Glutamatergic neuron (in vitro differentiated cells): Measurements from ENCODE around the gene CHN2. TPM values are rescaled to one million over a fixed set of nuclear protein-coding genes. Genes with fewer than 3 reads are reported as not detected.

ENCODE experiments used
- DNase-seq: peaks from one replicate; pipeline ENCODE4 v3.0.0; 2022
- H3K27ac Mint-ChIP-seq: one replicate; pipeline ENCODE4 v1.8.0; 2020; ENCODE audit warnings: mild to moderate bottlenecking, mixed read lengths, inconsistent platforms; ENCODE audit not compliant: unreplicated experiment
- H3K27me3 Mint-ChIP-seq: one replicate; pipeline ENCODE4 v1.8.0; 2020; ENCODE audit warnings: mild to moderate bottlenecking, moderate library complexity, mixed read lengths, inconsistent platforms; ENCODE audit not compliant: unreplicated experiment
- H3K36me3 Mint-ChIP-seq: one replicate; pipeline ENCODE4 v1.8.0; 2020; ENCODE audit warnings: mild to moderate bottlenecking, mixed read lengths, inconsistent platforms; ENCODE audit not compliant: unreplicated experiment
- H3K4me1 Mint-ChIP-seq: one replicate; pipeline ENCODE4 v1.8.0; 2020; ENCODE audit warnings: mild to moderate bottlenecking, low read depth, mixed read lengths, inconsistent platforms; ENCODE audit not compliant: unreplicated experiment
- H3K4me3 Mint-ChIP-seq: one replicate; pipeline ENCODE4 v1.8.0; 2020; ENCODE audit warnings: mild to moderate bottlenecking, mixed read lengths, inconsistent platforms; ENCODE audit not compliant: unreplicated experiment
- H3K9me3 Mint-ChIP-seq: one replicate; pipeline ENCODE4 v1.8.0; 2020; ENCODE audit warnings: mild to moderate bottlenecking, moderate library complexity, mixed read lengths, inconsistent platforms; ENCODE audit not compliant: unreplicated experiment
- CTCF ChIP-seq: fragments of 200-600 bp; sonication (generic); IDR thresholded peaks from one replicate; pipeline ENCODE4 v1.5.0; 2021; ENCODE audit not compliant: partially characterized antibody, unreplicated experiment
- total RNA-seq: library from RNA; stranded (reverse); fragmentation: NEBNext Ultra II Directional; extraction: Animal tissue kit (Norgen Biotek cat#: 25700); gene quantifications from one replicate; pipeline ENCODE4 v1.2.1, GENCODE V29; 2021; ENCODE audit not compliant: unreplicated experiment

CHN2 gene
- total RNA-seq, 1 donor from 2014 or later, result 63.2 TPM

GRCh38 chr7:29275493-29275892, 80.9 kb downstream of the CHN2 start:
- no peaks in the 10 kb centered on the region for H3K36me3 Mint-ChIP-seq
- peaks cover 5% of the 10 kb centered on the region for H3K9me3 Mint-ChIP-seq
- H3K27me3 Mint-ChIP-seq, result peaks cover 6% of the 10 kb centered on the region
- H3K4me1 Mint-ChIP-seq, result peaks cover 44% of the 10 kb centered on the region
- TF ChIP-seq CTCF, result no peak
- no peak for DNase-seq
- no peak overlapping the region for H3K27ac Mint-ChIP-seq
- H3K4me3 Mint-ChIP-seq, result no peak overlapping the region

GRCh38 chr7:29276199-29276598, 81.6 kb downstream of the CHN2 start:
- DNase-seq, result no peak
- Mint-ChIP-seq H3K4me1 (peaks cover 45% of the 10 kb centered on the region), H3K9me3 (peaks cover 5% of the 10 kb centered on the region), H3K4me3 (no peak overlapping the region), H3K27me3 (peaks cover 6% of the 10 kb centered on the region), H3K36me3 (no peaks in the 10 kb centered on the region), H3K27ac (no peak overlapping the region)
- TF ChIP-seq CTCF, result no peak

- H3K27me3 Mint-ChIP-seq, result peaks cover 6% of the 10 kb centered on the region
- peaks cover 45% of the 10 kb centered on the region for H3K4me1 Mint-ChIP-seq
- TF ChIP-seq CTCF, result no peak
- no peak overlapping the region for H3K27ac Mint-ChIP-seq
- DNase-seq, result no peak
- no peak overlapping the region for H3K4me3 Mint-ChIP-seq
- H3K9me3 Mint-ChIP-seq, result peaks cover 5% of the 10 kb centered on the region
- H3K36me3 Mint-ChIP-seq, result no peaks in the 10 kb centered on the region
These were observed 82.2 kb downstream of the CHN2 start for GRCh38 chr7:29276806-29277205.

GRCh38 chr7:29277436-29278215, 83.1 kb downstream of the CHN2 start:
- Mint-ChIP-seq H3K36me3 (no peaks in the 10 kb centered on the region), H3K27me3 (peaks cover 6% of the 10 kb centered on the region), H3K4me3 (no peak overlapping the region), H3K27ac (no peak overlapping the region), H3K4me1 (peaks cover 45% of the 10 kb centered on the region), H3K9me3 (peaks cover 5% of the 10 kb centered on the region)
- DNase-seq, result no peak
- no peak for TF ChIP-seq CTCF

GRCh38 chr7:29278337-29279069, 83.9 kb downstream of the CHN2 start:
- no peaks in the 10 kb centered on the region for H3K36me3 Mint-ChIP-seq

More at GRCh38 chr7:29278337-29279069, 83.9 kb downstream of the CHN2 start:
- Mint-ChIP-seq H3K4me3 (no peak overlapping the region), H3K27me3 (peaks cover 6% of the 10 kb centered on the region), H3K9me3 (peaks cover 5% of the 10 kb centered on the region), H3K4me1 (peaks cover 52% of the 10 kb centered on the region), H3K27ac (no peak overlapping the region)
- TF ChIP-seq CTCF, result no peak
- no peak for DNase-seq
